ENCODE results near the gene PZP. TPM values are rescaled to one million over a fixed set of nuclear protein-coding genes. Genes with fewer than 3 reads are reported as not detected.

The PZP gene
- total RNA-seq, 1 experiment from 2014 or later: not detected

GRCh38 chr12:9103050-9103849 is 104.9 kb downstream of the PZP start:
- Mint-ChIP-seq H3K4me1 (no peaks in the 10 kb centered on the region), H3K27me3 (ENCODE audit: low read depth) (no peaks in the 10 kb centered on the region), H3K27ac (no peak overlapping the region), H3K9me3 (no peaks in the 10 kb centered on the region), H3K4me3 (no peak overlapping the region), H3K36me3 (ENCODE audit: insufficient read depth in 1 of 3, low read depth in 3 of 3) (no peaks in the 10 kb centered on the region)
- Histone ChIP-seq H2BK120ac (ENCODE audit: low read depth, low read length, poor library complexity, severe bottlenecking) (no peak overlapping the region), H3T11ph (ENCODE audit: low read length) (no peak overlapping the region), H3K14ac (ENCODE audit: insufficient read depth, low read length) (no peak overlapping the region), H3K23ac (ENCODE audit: insufficient read length, low read depth, low read length) (no peak overlapping the region), H4K8ac (replicated peaks; ENCODE audit: insufficient read length, low read depth, low read length) (no peak overlapping the region), H2AK5ac (ENCODE audit: insufficient read length, low read length) (no peak overlapping the region), H3K18ac (ENCODE audit: insufficient read length, low read depth, low read length) (no peak overlapping the region), H4K91ac (ENCODE audit: insufficient read length, low read depth, low read length) (no peak overlapping the region), H3K27ac (ENCODE audit: insufficient read length, low read depth, low read length) (no peak overlapping the region), H3K79me2 (ENCODE audit: insufficient read depth, low read length) (no peaks in the 10 kb centered on the region), H3K4me1 (ENCODE audit: insufficient read depth, low read length) (no peaks in the 10 kb centered on the region), H3K9ac (ENCODE audit: extremely low read depth, insufficient read length, low read length) (no peak overlapping the region), H3K4ac (ENCODE audit: low read depth, low read length) (no peak overlapping the region), H3K9me3 (ENCODE audit: control insufficient read depth, low read depth, low read length) (no peaks in the 10 kb centered on the region), H3K79me1 (ENCODE audit: insufficient read depth, low read depth, low read length, poor library complexity, severe bottlenecking) (no peaks in the 10 kb centered on the region), H3K56ac (ENCODE audit: insufficient read length, low read depth, low read length) (no peak overlapping the region), H4K5ac (ENCODE audit: insufficient read length, low read depth, low read length) (no peak overlapping the region), H2BK20ac (ENCODE audit: low read depth, low read length, poor library complexity, severe bottlenecking) (no peak overlapping the region), H2BK12ac (ENCODE audit: insufficient read length, low read depth, low read length) (no peak overlapping the region), H3K4me2 (ENCODE audit: insufficient read depth, insufficient read length, low read length) (no peak overlapping the region), H3K23me2 (ENCODE audit: insufficient read length, low read depth, low read length, poor library complexity, severe bottlenecking) (no peaks in the 10 kb centered on the region), H2BK5ac (ENCODE audit: insufficient read length, low read length) (no peak overlapping the region), H4K20me1 (ENCODE audit: control insufficient read depth, insufficient read depth, insufficient read length) (no peaks in the 10 kb centered on the region), H2AFZ (ENCODE audit: low read length) (no peak overlapping the region), H3K27me3 (ENCODE audit: insufficient read depth, low read length) (no peaks in the 10 kb centered on the region; the same call in 1 of the 2 replicates), H2BK15ac (ENCODE audit: low read depth, low read length) (no peak overlapping the region)
- no peak for DNase-seq
- no CpG with 5 or more reads among the region's 4 CpGs for WGBS (ENCODE audit: extremely low coverage, insufficient read length, low lambda C conversion rate)
- TF ChIP-seq, protein P1, sequence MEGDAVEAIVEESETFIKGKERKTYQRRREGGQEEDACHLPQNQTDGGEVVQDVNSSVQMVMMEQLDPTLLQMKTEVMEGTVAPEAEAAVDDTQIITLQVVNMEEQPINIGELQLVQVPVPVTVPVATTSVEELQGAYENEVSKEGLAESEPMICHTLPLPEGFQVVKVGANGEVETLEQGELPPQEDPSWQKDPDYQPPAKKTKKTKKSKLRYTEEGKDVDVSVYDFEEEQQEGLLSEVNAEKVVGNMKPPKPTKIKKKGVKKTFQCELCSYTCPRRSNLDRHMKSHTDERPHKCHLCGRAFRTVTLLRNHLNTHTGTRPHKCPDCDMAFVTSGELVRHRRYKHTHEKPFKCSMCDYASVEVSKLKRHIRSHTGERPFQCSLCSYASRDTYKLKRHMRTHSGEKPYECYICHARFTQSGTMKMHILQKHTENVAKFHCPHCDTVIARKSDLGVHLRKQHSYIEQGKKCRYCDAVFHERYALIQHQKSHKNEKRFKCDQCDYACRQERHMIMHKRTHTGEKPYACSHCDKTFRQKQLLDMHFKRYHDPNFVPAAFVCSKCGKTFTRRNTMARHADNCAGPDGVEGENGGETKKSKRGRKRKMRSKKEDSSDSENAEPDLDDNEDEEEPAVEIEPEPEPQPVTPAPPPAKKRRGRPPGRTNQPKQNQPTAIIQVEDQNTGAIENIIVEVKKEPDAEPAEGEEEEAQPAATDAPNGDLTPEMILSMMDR (conservative IDR thresholded peaks at IDR 0.05): no peak

Measured in H9 (cell line).